Prostate gland (tissue), 2 donors: Measurements from ENCODE around the gene MUC12. TPM values are rescaled to one million over a fixed set of nuclear protein-coding genes. Genes with fewer than 3 reads are reported as not detected.
A peak's percentile ranks its signal among the peaks of the same experiment; 100 is the strongest.

Source experiments
- DNase-seq: peaks from one replicate; pipeline ENCODE4 v3.0.0-alpha.2; 2019; ENCODE audit warnings: low spot score
- H3K27ac ChIP-seq, 2 donors: fragments of 200-600 bp; sonication (generic); 2 replicates each; pipeline ENCODE4 v1.5.1; 2017 to 2019
- H3K27me3 ChIP-seq: fragments of 200-600 bp; sonication (generic); replicated peaks from 2 replicates; pipeline ENCODE4 v1.5.1; 2019; ENCODE audit not compliant: insufficient read depth
- H3K36me3 ChIP-seq, 2 donors: fragments of 200-600 bp; sonication (generic); 1 replicate in 1 of 2; 2 replicates in 1 of 2; pipeline versions ENCODE4 v1.5.1 to v1.8.1; 2017 to 2019
- H3K4me1 ChIP-seq: fragments of 200-600 bp; sonication (generic); replicated peaks from 2 replicates; pipeline ENCODE4 v1.5.1; 2019
- H3K4me3 ChIP-seq, 2 donors: fragments of 200-600 bp; sonication (generic); 2 replicates each; pipeline ENCODE4 v1.5.1; 2017 to 2019
- H3K9me3 ChIP-seq: fragments of 200-600 bp; sonication (generic); 2 replicates; pipeline ENCODE4 v1.5.1; 2017
- CTCF ChIP-seq, 4 experiments: fragments of 200-600 bp in 2 of 4; fragments of 450-650 bp in 2 of 4; sonication (generic) in 2 of 4; IDR thresholded peaks; 1 replicate in 3 of 4; 2 replicates in 1 of 4; pipeline ENCODE4 v1.5.1; 2016 to 2019; ENCODE audit warnings: antibody characterized with exemption in 4 of 4, mild to moderate bottlenecking in 2 of 4, moderate library complexity in 2 of 4
- POLR2A ChIP-seq: fragments of 450-650 bp; IDR thresholded peaks from one replicate; pipeline ENCODE4 v1.6.1; 2016; ENCODE audit warnings: antibody characterized with exemption, mild to moderate bottlenecking
- POLR2AphosphoS5 ChIP-seq: sonication (generic); formaldehyde crosslinking; IDR thresholded peaks from one replicate; pipeline ENCODE4 v1.6.1; 2017; ENCODE audit warnings: antibody characterized with exemption
- WGBS: methylation state at CpG from one replicate; pipeline ENCODE4 v1.1.5; 2018; 5-methylcytosine and 5-hydroxymethylcytosine counted together
- intact Hi-C: fragments of 100-400 bp; cut with DNase I; formaldehyde crosslinking; loops from one replicate; pipeline ENCODE4 v1.14.2; 2022
- total RNA-seq, 2 donors: library from RNA; depleted of rRNA; stranded (reverse); fragments of >200 nt; gene quantifications; one replicate each; pipeline ENCODE4 v1.1.0, GENCODE V29; 2016

The MUC12 gene
- total RNA-seq, 2 donors from 2014 or later: 4.0 to 20.9 TPM

GRCh38 chr7:100965723-100966541 is 3.4 kb upstream of the MUC12 start:
- peak; percentile 85 for DNase-seq
- intact Hi-C loops: loop anchor here (5.0 kb wide), 1 partner anchor 91 kb away; no protein-coding TSS in a partner anchor
- Histone ChIP-seq H3K36me3 (no peaks in the 10 kb centered on the region), H3K27ac (peak overlapping the region in 1 of 2 donors; percentile 36), H3K4me3 (peak overlapping the region; percentile 23 to 35), H3K9me3 (no peaks in the 10 kb centered on the region), H3K4me1 (peaks cover 9% of the 10 kb centered on the region), H3K27me3 (peaks cover 25% of the 10 kb centered on the region)
- WGBS: 3% methylated on average over 56 of the region's 58 CpGs
- TF ChIP-seq CTCF (IDR thresholded peaks at IDR 0.05) (peak; percentile 83 to 97 (median 89)), POLR2AphosphoS5 (peak; percentile 30), POLR2A (peak; percentile 59)

GRCh38 chr7:100966542-100967291 is 2.6 kb upstream of the MUC12 start:
- TF ChIP-seq POLR2A (peak; percentile 1), CTCF (IDR thresholded peaks at IDR 0.05) (no peak)
- H3K27me3 ChIP-seq: peaks cover 25% of the 10 kb centered on the region
- peak overlapping the region; percentile 8 to 36 for H3K27ac ChIP-seq
- intact Hi-C loops: loop anchor here (5.0 kb wide), 1 partner anchor 91 kb away; no protein-coding TSS in a partner anchor
- H3K4me1 ChIP-seq: peaks cover 9% of the 10 kb centered on the region
- 10% methylated on average over 40 of the region's 40 CpGs for WGBS
- H3K4me3 ChIP-seq: peak overlapping the region; percentile 23 to 35
- DNase-seq: no peak
- H3K9me3 ChIP-seq: no peaks in the 10 kb centered on the region
- no peaks in the 10 kb centered on the region for H3K36me3 ChIP-seq

GRCh38 chr7:100967292-100967863 is 2.0 kb upstream of the MUC12 start:
- WGBS: 45% methylated on average over 13 of the region's 13 CpGs
- Histone ChIP-seq H3K4me3 (peak overlapping the region; percentile 23 to 35), H3K36me3 (no peaks in the 10 kb centered on the region), H3K4me1 (peaks cover 9% of the 10 kb centered on the region), H3K27ac (peak overlapping the region in 1 of 2 donors; percentile 36), H3K27me3 (peaks cover 25% of the 10 kb centered on the region), H3K9me3 (no peaks in the 10 kb centered on the region)
- DNase-seq: no peak
- TF ChIP-seq POLR2AphosphoS5 (no peak), POLR2A (no peak), CTCF (IDR thresholded peaks at IDR 0.05) (no peak)
- intact Hi-C loops: loop anchor here (5.0 kb wide), 1 partner anchor 90 kb away; no protein-coding TSS in a partner anchor

GRCh38 chr7:100968031-100968430 is 1.3 kb upstream of the MUC12 start:
- TF ChIP-seq POLR2AphosphoS5: no peak
- TF ChIP-seq CTCF (IDR thresholded peaks at IDR 0.05): no peak
- no peak for TF ChIP-seq POLR2A
- Histone ChIP-seq H3K36me3 (no peaks in the 10 kb centered on the region), H3K27me3 (peaks cover 25% of the 10 kb centered on the region), H3K27ac (no peak overlapping the region), H3K9me3 (no peaks in the 10 kb centered on the region), H3K4me1 (peaks cover 9% of the 10 kb centered on the region), H3K4me3 (no peak overlapping the region)
- intact Hi-C loops: loop anchor here (5.0 kb wide), 1 partner anchor 89 kb away; no protein-coding TSS in a partner anchor
- peak; percentile 51 for DNase-seq
- 7% methylated on average over 6 of the region's 6 CpGs for WGBS
